ENCODE results near the gene OR2T35.

Gene OR2T35

GRCh38 chr1:248618119-248618518 is 27.0 kb downstream of the OR2T35 start:
- POLR2A ChIA-PET = no interaction called here
- H3K4me3 ChIP-seq (ENCODE audit: low read depth, low read length) = no peak overlapping the region
- no peak for DNase-seq (ENCODE audit: low read depth, low spot score)
- TF ChIP-seq CTCF (IDR thresholded peaks at IDR 0.05; ENCODE audit: insufficient read depth, low read length, missing control alignments) = no peak
- CTCF ChIA-PET = no interaction called here

DNA sequence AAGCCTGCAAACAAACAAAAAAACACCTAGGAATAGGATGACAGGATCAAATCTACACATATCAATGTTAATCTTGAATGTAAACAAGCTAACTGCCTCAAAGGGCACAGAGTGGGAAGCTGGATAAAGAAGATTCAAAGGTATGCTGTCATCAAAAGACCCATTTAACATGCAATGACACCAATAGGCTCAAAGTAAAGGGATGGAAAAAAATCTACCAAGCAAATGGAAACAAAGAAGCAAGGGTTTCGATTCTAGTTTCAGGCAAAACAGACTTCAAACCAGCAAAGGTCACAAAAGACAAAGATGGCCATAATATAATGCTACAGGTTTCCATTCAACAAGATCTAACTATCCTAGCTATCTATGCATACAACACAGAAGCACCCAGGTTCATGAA is 31.3 kb downstream of the OR2T35 start:
- no peak for TF ChIP-seq CTCF (IDR thresholded peaks at IDR 0.05; ENCODE audit: insufficient read depth, low read length, missing control alignments)
- DNase-seq (ENCODE audit: low read depth, low spot score) = no peak
- no peak overlapping the region for H3K4me3 ChIP-seq (ENCODE audit: low read depth, low read length)
- ChIA-PET POLR2A (no interaction called here), CTCF (no interaction called here)

- H3K4me3 ChIP-seq (ENCODE audit: low read depth, low read length) = no peak overlapping the region
- ChIA-PET CTCF (no interaction called here), POLR2A (no interaction called here)
- no peak for DNase-seq (ENCODE audit: low read depth, low spot score)
- TF ChIP-seq CTCF (IDR thresholded peaks at IDR 0.05; ENCODE audit: insufficient read depth, low read length, missing control alignments) = no peak
Observed at GRCh38 chr1:248611883-248612414, 33.1 kb downstream of the OR2T35 start.

- TF ChIP-seq CTCF (IDR thresholded peaks at IDR 0.05; ENCODE audit: insufficient read depth, low read length, missing control alignments) = no peak
- CTCF ChIA-PET = interaction anchor here (1.1 kb wide), 1 partner anchor 10 kb away, joined by 3 read pairs; no protein-coding TSS in a partner anchor
- POLR2A ChIA-PET = no interaction called here
- no peak for DNase-seq (ENCODE audit: low read depth, low spot score)
- no peak overlapping the region for H3K4me3 ChIP-seq (ENCODE audit: low read depth, low read length)
Observed at GRCh38 chr1:248610301-248610700, 34.8 kb downstream of the OR2T35 start.

DNA sequence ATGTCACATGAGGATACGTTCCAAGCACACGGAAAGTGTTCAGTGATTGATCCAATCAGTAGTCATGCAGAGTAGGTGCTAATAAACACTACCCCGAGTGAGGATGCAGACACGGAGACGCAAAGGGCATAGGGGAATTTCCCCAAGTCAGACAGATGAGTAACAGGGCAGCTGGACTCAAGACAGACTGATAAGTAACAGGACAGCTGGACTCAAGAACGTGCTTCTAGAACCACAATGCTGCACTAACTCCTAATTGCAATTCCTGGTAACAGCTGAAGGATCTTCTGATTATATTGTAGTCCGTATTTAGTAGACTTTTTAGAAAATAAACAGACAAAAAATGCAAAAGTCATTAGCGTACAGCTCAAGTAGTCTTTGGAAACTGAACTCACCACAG is 45.7 kb downstream of the OR2T35 start:
- no peak for DNase-seq (ENCODE audit: low read depth, low spot score)
- TF ChIP-seq CTCF (IDR thresholded peaks at IDR 0.05; ENCODE audit: insufficient read depth, low read length, missing control alignments) = no peak
- H3K4me3 ChIP-seq (ENCODE audit: low read depth, low read length) = no peak overlapping the region
- ChIA-PET CTCF (no interaction called here), POLR2A (no interaction called here)

DNA sequence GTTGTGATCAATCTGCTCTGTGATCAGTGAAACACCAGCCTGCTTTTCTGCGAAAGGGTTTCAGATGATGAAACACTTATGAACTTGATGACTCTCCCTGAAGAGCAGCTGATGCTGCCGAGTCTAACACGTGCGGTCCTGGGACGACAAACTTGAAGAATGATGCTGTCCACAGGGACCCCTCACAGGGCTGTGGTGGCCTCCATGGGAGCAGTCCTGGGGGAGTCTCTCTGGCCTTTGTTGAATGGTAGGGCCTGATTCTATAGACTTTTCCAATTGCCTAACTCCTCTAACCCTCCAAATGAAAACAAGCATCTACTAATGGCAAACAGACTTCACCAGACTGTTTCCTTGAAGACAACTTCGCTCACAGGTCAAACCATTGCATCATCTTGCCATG is 47.5 kb downstream of the OR2T35 start, which contains the start of gene OR2T10:
TSS of gene OR2T10 (minus strand) at position 112 of the 400 bp plus-strand sequence. CDS start 3,932 bp downstream, outside the sequence.
- CTCF ChIA-PET = no interaction called here
- H3K4me3 ChIP-seq (ENCODE audit: low read depth, low read length) = no peak within 1 kb of the TSS
- TF ChIP-seq CTCF (IDR thresholded peaks at IDR 0.05; ENCODE audit: insufficient read depth, low read length, missing control alignments) = no peak
- DNase-seq (ENCODE audit: low read depth, low spot score) = no peak
- POLR2A ChIA-PET = no interaction called here
